Spleen (tissue), 11 donors: ENCODE results near the gene DTNB. TPM values are rescaled to one million over a fixed set of nuclear protein-coding genes. Genes with fewer than 3 reads are reported as not detected.

Source experiments
- DNase-seq: peaks from one replicate; pipeline ENCODE4 v3.0.0-alpha.2; 2020
- H3K27ac ChIP-seq, 8 donors: fragments of 200-600 bp; sonication (generic) in 7 of 8; 1 replicate in 4 of 8; 2 replicates in 4 of 8; pipeline versions ENCODE4 v1.5.0 to v1.8.0; 2016 to 2021; ENCODE audit warnings: inconsistent platforms in 4 of 8, mild to moderate bottlenecking in 4 of 8, moderate library complexity in 1 of 8
- H3K27me3 ChIP-seq, 7 donors: fragments of 200-600 bp; sonication (generic) in 6 of 7; replicated peaks in 1 of 7; 1 replicate in 4 of 7; 2 replicates in 3 of 7; pipeline versions ENCODE4 v1.5.0 to v1.8.0; 2016 to 2021; ENCODE audit warnings: inconsistent platforms in 3 of 7, mild to moderate bottlenecking in 1 of 7
- H3K36me3 ChIP-seq, 6 donors: fragments of 200-600 bp; sonication (generic) in 5 of 6; 1 replicate in 4 of 6; 2 replicates in 2 of 6; pipeline versions ENCODE4 v1.5.0 to v1.8.0; 2016 to 2021; ENCODE audit warnings: inconsistent platforms in 2 of 6
- H3K4me1 ChIP-seq, 6 donors: fragments of 200-600 bp; sonication (generic) in 5 of 6; 1 replicate in 3 of 6; 2 replicates in 3 of 6; pipeline versions ENCODE4 v1.5.0 to v1.8.0; 2016 to 2021; ENCODE audit warnings: inconsistent platforms in 3 of 6
- H3K4me3 ChIP-seq, 8 donors: fragments of 200-600 bp; sonication (generic) in 7 of 8; 1 replicate in 4 of 8; 2 replicates in 4 of 8; pipeline versions ENCODE4 v1.5.0 to v1.8.0; 2016 to 2021; ENCODE audit warnings: inconsistent platforms in 4 of 8, mild to moderate bottlenecking in 4 of 8, moderate library complexity in 2 of 8
- H3K9me3 ChIP-seq, 8 donors: fragments of 200-600 bp; sonication (generic) in 7 of 8; 1 replicate in 4 of 8; 2 replicates in 4 of 8; pipeline versions ENCODE4 v1.5.0 to v1.8.0; 2016 to 2021; ENCODE audit warnings: inconsistent platforms in 4 of 8
- CTCF ChIP-seq, 11 experiments: fragments of 200-600 bp in 7 of 11; fragments of 450-650 bp in 4 of 11; sonication (generic) in 4 of 11; IDR thresholded peaks in 8 of 11; conservative IDR thresholded peaks in 3 of 11; 1 replicate in 7 of 11; 2 replicates in 4 of 11; pipeline versions ENCODE4 v1.4.0 to v1.8.0; 2016 to 2021; ENCODE audit warnings: antibody characterized with exemption in 11 of 11, inconsistent platforms in 4 of 11, mild to moderate bottlenecking in 1 of 11
- POLR2A ChIP-seq, 3 donors: fragments of 450-650 bp; IDR thresholded peaks; one replicate each; pipeline ENCODE4 v1.5.1; 2017; ENCODE audit warnings: antibody characterized with exemption in 3 of 3, mild to moderate bottlenecking in 1 of 3
- POLR2AphosphoS5 ChIP-seq, 3 donors: sonication (generic); formaldehyde crosslinking; IDR thresholded peaks; one replicate each; pipeline ENCODE4 v1.5.1; 2017; ENCODE audit warnings: antibody characterized with exemption in 3 of 3
- WGBS, 5 donors: extraction: QIAGEN DNeasy Blood & Tissue Kit in 3 of 5; methylation state at CpG; one replicate each; pipeline versions ENCODE4 v1.1.5 to v1.1.7; 2013 to 2018; 5-methylcytosine and 5-hydroxymethylcytosine counted together
- intact Hi-C: fragments of 100-400 bp; cut with DNase I; formaldehyde crosslinking; loops from one replicate; pipeline ENCODE4 v1.15.0; 2023; ENCODE audit warnings: low total_unique reads
- polyA plus RNA-seq, 3 donors: library from polyadenylated mRNA; stranded (reverse); fragments of 200-250 nt; gene quantifications; one replicate each; pipeline ENCODE4 v1.2.1, GENCODE V29; 2013
- total RNA-seq, 7 donors: library from RNA; depleted of rRNA in 3 of 7; stranded (reverse); fragments of >200 nt in 3 of 7; fragmentation: NEBNext Ultra II Directional in 4 of 7; extraction: Animal tissue kit (Norgen Biotek cat#: 25700) in 4 of 7; gene quantifications; one replicate each; pipeline versions ENCODE4 v1.1.0 to v1.2.1, GENCODE V29; 2016 to 2021
- donor health status: healthy with polysubstance abuse.
- donor health status: DM: no; HTN: no; CAD: no; lungs with moderate emphysema.
- donor health status: DM: no; HTN: no; CAD: no.
- donor health status: Bipolar disorder and iron deficiency.
- donor health status: healthy.
- donor health status: DM: no; HTN: no; CAD: no.
- donor health status: DM: yes; HTN: yes; CAD: no.

Gene DTNB
- total and polyA plus RNA-seq, 10 donors, result 4.5 to 28.9 (median 20.4) TPM

- H3K36me3 ChIP-seq, result no peaks in the 10 kb centered on the region
- H3K4me1 ChIP-seq, result peaks cover 0 to 20% (median 7%) of the 10 kb centered on the region in 6 donors
- H3K27ac ChIP-seq, result no peak overlapping the region
- no peaks in the 10 kb centered on the region for H3K27me3 ChIP-seq
- 84 to 94% (median 89%) methylated on average over 1 of the region's 1 CpG for WGBS, 5 donors
- intact Hi-C loops, result no loop called here
- DNase-seq, result no peak
- no peaks in the 10 kb centered on the region for H3K9me3 ChIP-seq
- no peak overlapping the region for H3K4me3 ChIP-seq
- TF ChIP-seq POLR2AphosphoS5 (IDR thresholded peaks at IDR 0.05), result no peak
- TF ChIP-seq POLR2A (IDR thresholded peaks at IDR 0.05), result no peak
- TF ChIP-seq CTCF (IDR thresholded peaks at IDR 0.05 in 8 of 11, conservative IDR thresholded peaks at IDR 0.05 in 3 of 11), result no peak
Observed at GRCh38 chr2:25493207-25493606, 180.2 kb downstream of the DTNB start.

- Histone ChIP-seq H3K36me3 (no peaks in the 10 kb centered on the region), H3K4me3 (no peak overlapping the region), H3K27ac (no peak overlapping the region), H3K27me3 (no peaks in the 10 kb centered on the region), H3K4me1 (peaks cover 0 to 15% (median 7%) of the 10 kb centered on the region in 6 donors), H3K9me3 (no peaks in the 10 kb centered on the region)
- WGBS, 5 donors, result 83 to 90% (median 88%) methylated on average over 3 of the region's 3 CpGs
- no peak for DNase-seq
- TF ChIP-seq CTCF (IDR thresholded peaks at IDR 0.05 in 8 of 11, conservative IDR thresholded peaks at IDR 0.05 in 3 of 11), result no peak
- no peak for TF ChIP-seq POLR2AphosphoS5 (IDR thresholded peaks at IDR 0.05)
- no peak for TF ChIP-seq POLR2A (IDR thresholded peaks at IDR 0.05)
- intact Hi-C loops, result no loop called here
Observed at GRCh38 chr2:25492726-25493125, 180.7 kb downstream of the DTNB start.

GRCh38 chr2:25491966-25492532 is 181.3 kb downstream of the DTNB start:
- TF ChIP-seq POLR2A (IDR thresholded peaks at IDR 0.05) (no peak), CTCF (IDR thresholded peaks at IDR 0.05 in 8 of 11, conservative IDR thresholded peaks at IDR 0.05 in 3 of 11) (no peak), POLR2AphosphoS5 (IDR thresholded peaks at IDR 0.05) (no peak)
- DNase-seq, result no peak
- 67 to 86% (median 82%) methylated on average over 6 of the region's 6 CpGs for WGBS, 5 donors
- Histone ChIP-seq H3K9me3 (no peaks in the 10 kb centered on the region), H3K27ac (no peak overlapping the region), H3K27me3 (no peaks in the 10 kb centered on the region), H3K4me1 (peaks cover 0 to 14% (median 7%) of the 10 kb centered on the region in 6 donors), H3K36me3 (no peaks in the 10 kb centered on the region), H3K4me3 (no peak overlapping the region)
- intact Hi-C loops, result no loop called here

GRCh38 chr2:25491003-25491696 is 182.2 kb downstream of the DTNB start:
- peaks cover 0 to 14% (median 7%) of the 10 kb centered on the region in 6 donors for H3K4me1 ChIP-seq
- WGBS, 5 donors, result 83 to 95% (median 85%) methylated on average over 6 of the region's 6 CpGs
- no peaks in the 10 kb centered on the region for H3K27me3 ChIP-seq

More at GRCh38 chr2:25491003-25491696, 182.2 kb downstream of the DTNB start:
- no peak overlapping the region for H3K27ac ChIP-seq
- intact Hi-C loops, result no loop called here
- H3K36me3 ChIP-seq, result no peaks in the 10 kb centered on the region
- DNase-seq, result no peak
- TF ChIP-seq POLR2A (IDR thresholded peaks at IDR 0.05) (no peak), CTCF (IDR thresholded peaks at IDR 0.05 in 8 of 11, conservative IDR thresholded peaks at IDR 0.05 in 3 of 11) (no peak)
- no peaks in the 10 kb centered on the region for H3K9me3 ChIP-seq
- no peak overlapping the region for H3K4me3 ChIP-seq
